Left ventricle myocardium inferior (tissue), 1 donor: Measurements from ENCODE around the gene SMIM14. TPM values are rescaled to one million over a fixed set of nuclear protein-coding genes. Genes with fewer than 3 reads are reported as not detected.

Experiments
- DNase-seq: peaks from one replicate; pipeline ENCODE4 v3.0.0-alpha.2; 2020
- H3K27ac ChIP-seq: fragments of 200-600 bp; replicated peaks from 2 replicates; pipeline ENCODE4 v1.8.0; 2021
- H3K27me3 ChIP-seq: fragments of 200-600 bp; 2 replicates; pipeline ENCODE4 v1.8.0; 2021; ENCODE audit warnings: low read depth
- H3K36me3 ChIP-seq: fragments of 200-600 bp; 2 replicates; pipeline ENCODE4 v1.8.0; 2021
- H3K4me1 ChIP-seq: fragments of 200-600 bp; 2 replicates; pipeline ENCODE4 v1.8.0; 2021
- H3K4me3 ChIP-seq: fragments of 200-600 bp; 2 replicates; pipeline ENCODE4 v1.8.0; 2021; ENCODE audit warnings: mild to moderate bottlenecking, moderate library complexity
- H3K9me3 ChIP-seq: fragments of 200-600 bp; replicated peaks from 2 replicates; pipeline ENCODE4 v1.8.0; 2021
- CTCF ChIP-seq: fragments of 200-600 bp; IDR thresholded peaks from 2 replicates; pipeline ENCODE4 v1.8.0; 2021; ENCODE audit warnings: antibody characterized with exemption, mild to moderate bottlenecking, borderline replicate concordance
- intact Hi-C: fragments of 100-400 bp; cut with micrococcal nuclease; formaldehyde crosslinking; loops from one replicate; pipeline ENCODE4 v1.11.0; 2022
- total RNA-seq: library from RNA; stranded (reverse); fragmentation: NEBNext Ultra II Directional; extraction: Animal tissue kit (Norgen Biotek cat#: 25700); gene quantifications from one replicate; pipeline ENCODE4 v1.2.1, GENCODE V29; 2021
- donor health status: DM: no; HTN: yes; CAD: no; lungs with severe emphysema.

SMIM14 gene
- total RNA-seq, 1 donor from 2014 or later = 11.4 TPM

GRCh38 chr4:39668887-39669286, 30.2 kb upstream of the SMIM14 start:
- no peak for DNase-seq
- Histone ChIP-seq H3K27me3 (no peaks in the 10 kb centered on the region), H3K36me3 (no peaks in the 10 kb centered on the region), H3K9me3 (no peaks in the 10 kb centered on the region), H3K4me1 (no peaks in the 10 kb centered on the region), H3K27ac (no peak overlapping the region), H3K4me3 (no peak overlapping the region)
- intact Hi-C loops = no loop called here
- no peak for TF ChIP-seq CTCF

- Histone ChIP-seq H3K27me3 (no peaks in the 10 kb centered on the region), H3K36me3 (no peaks in the 10 kb centered on the region), H3K9me3 (no peaks in the 10 kb centered on the region), H3K4me1 (no peaks in the 10 kb centered on the region), H3K4me3 (no peak overlapping the region), H3K27ac (no peak overlapping the region)
- intact Hi-C loops = no loop called here
- no peak for DNase-seq
- TF ChIP-seq CTCF = no peak
These were observed 29.0 kb upstream of the SMIM14 start for GRCh38 chr4:39667706-39668105.

- Histone ChIP-seq H3K27ac (no peak overlapping the region), H3K9me3 (no peaks in the 10 kb centered on the region), H3K36me3 (no peaks in the 10 kb centered on the region), H3K27me3 (no peaks in the 10 kb centered on the region), H3K4me1 (no peaks in the 10 kb centered on the region), H3K4me3 (no peak overlapping the region)
- intact Hi-C loops = no loop called here
- DNase-seq = no peak
- no peak for TF ChIP-seq CTCF
These were observed 26.4 kb upstream of the SMIM14 start for GRCh38 chr4:39664828-39665731.

GRCh38 chr4:39662683-39663082, 24.0 kb upstream of the SMIM14 start:
- H3K27ac ChIP-seq = no peak overlapping the region
- TF ChIP-seq CTCF = no peak
- H3K36me3 ChIP-seq = no peaks in the 10 kb centered on the region
- no peak overlapping the region for H3K4me3 ChIP-seq
- intact Hi-C loops = no loop called here
- no peak for DNase-seq
- no peaks in the 10 kb centered on the region for H3K4me1 ChIP-seq
- H3K27me3 ChIP-seq = no peaks in the 10 kb centered on the region
- H3K9me3 ChIP-seq = no peaks in the 10 kb centered on the region

- no peak for TF ChIP-seq CTCF
- intact Hi-C loops = no loop called here
- no peaks in the 10 kb centered on the region for H3K36me3 ChIP-seq
- no peaks in the 10 kb centered on the region for H3K9me3 ChIP-seq
- no peaks in the 10 kb centered on the region for H3K27me3 ChIP-seq
- H3K27ac ChIP-seq = no peak overlapping the region
- no peaks in the 10 kb centered on the region for H3K4me1 ChIP-seq
- no peak for DNase-seq
- H3K4me3 ChIP-seq = no peak overlapping the region
These were observed 22.1 kb upstream of the SMIM14 start for GRCh38 chr4:39660757-39661156.
